IPS DF 6.9 (cell line): ENCODE results near the gene CAMK2A.

Experiments
- DNase-seq: peaks from one replicate; pipeline ENCODE4 v3.0.0-alpha.2; 2013; ENCODE audit warnings: low read depth, low spot score
- H3K27ac ChIP-seq: one replicate; pipeline ENCODE4 v1.5.1; 2013; ENCODE audit warnings: low read length, control low read depth
- H3K27me3 ChIP-seq: 2 replicates; pipeline ENCODE4 v1.6.1; 2013; ENCODE audit warnings: mild to moderate bottlenecking, low read length; ENCODE audit not compliant: control insufficient read depth, insufficient read depth
- H3K36me3 ChIP-seq: 2 replicates; pipeline ENCODE4 v1.6.1; 2013; ENCODE audit warnings: low read length; ENCODE audit not compliant: control insufficient read depth, insufficient read depth
- H3K4me1 ChIP-seq: 2 replicates; pipeline ENCODE4 v1.6.1; 2013; ENCODE audit warnings: low read length; ENCODE audit not compliant: control insufficient read depth, insufficient read depth
- H3K4me3 ChIP-seq: 2 replicates; pipeline ENCODE4 v1.5.1; 2013; ENCODE audit warnings: mild to moderate bottlenecking, low read length
- H3K9me3 ChIP-seq: 2 replicates; pipeline ENCODE4 v1.6.1; 2013; ENCODE audit warnings: low read length, inconsistent platforms; ENCODE audit not compliant: control insufficient read depth, insufficient read depth
- WGBS: extraction: QIAGEN DNeasy Blood & Tissue Kit; methylation state at CpG from one replicate; pipeline ENCODE4 v1.1.7; 2013; ENCODE audit warnings: mixed read lengths, missing lambda C conversion rate; ENCODE audit not compliant: insufficient read length, insufficient coverage; 5-methylcytosine and 5-hydroxymethylcytosine counted together

The CAMK2A gene

DNA sequence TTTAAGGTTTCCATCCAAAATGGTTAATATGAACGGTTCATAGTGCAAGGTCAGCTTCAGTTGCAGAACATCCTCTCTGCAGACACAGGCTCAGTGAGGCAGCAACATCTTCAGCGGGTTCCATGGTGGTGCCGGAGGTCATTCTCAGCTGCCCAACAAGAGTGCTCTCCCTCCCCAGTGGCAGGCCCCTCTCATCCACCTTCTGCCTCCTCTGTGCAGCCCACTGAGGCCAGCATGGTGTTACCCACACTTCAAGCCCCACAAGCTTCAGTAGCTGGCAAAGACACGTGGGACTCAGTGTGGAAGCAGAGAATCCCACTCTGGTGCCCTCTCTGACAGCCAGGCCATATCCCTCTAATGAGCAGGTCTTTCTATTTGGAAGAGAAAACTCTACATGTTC lies 17.2 kb upstream of the CAMK2A start:
- Histone ChIP-seq H3K27ac (no peak overlapping the region), H3K36me3 (no peaks in the 10 kb centered on the region), H3K27me3 (no peaks in the 10 kb centered on the region; the same call in 1 of the 2 replicates), H3K9me3 (no peaks in the 10 kb centered on the region), H3K4me3 (no peak overlapping the region), H3K4me1 (peaks cover 6% of the 10 kb centered on the region; the same call in 1 of the 2 replicates)
- DNase-seq: no peak
- no CpG with 5 or more reads among the region's 4 CpGs for WGBS

DNA sequence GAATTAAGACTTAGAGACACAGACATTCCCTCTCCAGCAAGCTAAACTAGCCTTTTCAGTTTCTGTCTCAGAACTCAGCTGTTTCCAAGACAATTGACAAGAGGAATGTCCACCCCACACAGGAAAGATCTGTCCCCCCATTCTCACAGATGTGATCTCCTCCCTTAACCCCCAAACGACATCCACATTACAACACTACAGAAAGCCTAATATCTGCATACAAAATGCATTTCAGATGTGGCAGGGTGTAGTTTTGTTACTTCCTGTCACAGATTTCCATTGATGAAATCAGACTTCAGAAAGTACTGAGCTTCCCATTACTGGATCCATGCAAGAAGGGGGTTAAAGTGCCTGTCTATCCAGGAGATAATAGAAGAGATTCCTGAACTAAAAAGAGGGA lies 16.0 kb upstream of the CAMK2A start:
- Histone ChIP-seq H3K4me1 (peaks cover 6% of the 10 kb centered on the region; the same call in 1 of the 2 replicates), H3K36me3 (no peaks in the 10 kb centered on the region), H3K27ac (no peak overlapping the region), H3K27me3 (no peaks in the 10 kb centered on the region; the same call in 1 of the 2 replicates), H3K9me3 (no peaks in the 10 kb centered on the region), H3K4me3 (no peak overlapping the region)
- no peak for DNase-seq
- WGBS: 100% methylated on average over 1 of the region's 1 CpG

DNA sequence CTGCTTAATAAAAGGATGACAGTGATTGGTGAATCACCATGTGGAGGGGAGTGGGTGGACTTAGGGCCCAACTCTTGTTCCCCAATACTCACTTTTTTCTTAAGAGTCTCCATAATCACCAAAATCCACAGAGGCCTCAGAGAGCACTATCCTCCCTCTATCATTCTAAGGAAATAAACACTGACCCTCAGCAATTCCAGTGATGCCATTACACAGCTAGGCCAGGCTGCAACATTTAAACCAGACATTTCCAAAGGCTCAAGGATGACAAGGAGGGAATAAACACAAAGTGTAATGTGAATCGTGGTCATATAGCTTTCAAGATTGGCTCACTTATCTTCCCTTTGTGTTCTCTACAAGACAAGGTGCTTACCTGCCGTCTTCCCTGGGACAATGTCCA lies 15.5 kb upstream of the CAMK2A start:
- DNase-seq: no peak
- no CpG with 5 or more reads among the region's 2 CpGs for WGBS
- Histone ChIP-seq H3K4me3 (no peak overlapping the region), H3K27me3 (no peaks in the 10 kb centered on the region; the same call in 1 of the 2 replicates), H3K4me1 (peaks cover 6% of the 10 kb centered on the region), H3K36me3 (no peaks in the 10 kb centered on the region), H3K27ac (no peak overlapping the region), H3K9me3 (no peaks in the 10 kb centered on the region)

DNA sequence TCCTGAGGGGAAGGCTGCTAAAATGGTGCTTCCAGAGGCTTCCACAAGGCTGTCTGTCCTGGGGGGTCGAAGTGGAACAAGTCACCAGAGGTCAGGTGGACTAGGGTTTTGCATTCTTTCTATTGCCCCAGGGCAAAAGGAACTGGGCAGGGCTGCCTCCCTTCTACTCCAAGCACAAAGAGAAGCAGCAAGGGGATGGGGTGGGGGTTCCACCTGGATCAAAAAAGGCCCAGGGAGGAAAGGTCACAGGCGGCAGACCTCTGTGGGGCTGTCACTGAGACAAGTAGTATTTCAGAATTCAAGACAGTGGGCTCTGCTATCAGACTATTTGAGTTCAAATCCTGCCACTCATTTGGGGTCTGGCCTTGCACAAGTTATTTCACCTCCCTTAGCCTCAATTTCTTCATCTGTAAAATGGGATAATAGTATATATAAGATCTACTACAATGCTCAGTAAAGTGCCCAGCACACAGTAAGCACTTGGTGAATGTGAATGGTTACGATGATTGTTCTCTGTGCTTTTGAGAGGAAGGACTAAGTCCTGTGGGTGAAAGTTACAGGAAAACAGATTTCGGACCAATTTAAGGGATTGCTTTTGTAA lies 15.0 kb upstream of the CAMK2A start:
- no peaks in the 10 kb centered on the region; the same call in 1 of the 2 replicates for H3K27me3 ChIP-seq
- no peak overlapping the region for H3K27ac ChIP-seq
- H3K9me3 ChIP-seq: no peaks in the 10 kb centered on the region
- no CpG with 5 or more reads among the region's 4 CpGs for WGBS
- DNase-seq: no peak
- H3K36me3 ChIP-seq: no peaks in the 10 kb centered on the region
- no peak overlapping the region for H3K4me3 ChIP-seq
- H3K4me1 ChIP-seq: peaks cover 6% of the 10 kb centered on the region

DNA sequence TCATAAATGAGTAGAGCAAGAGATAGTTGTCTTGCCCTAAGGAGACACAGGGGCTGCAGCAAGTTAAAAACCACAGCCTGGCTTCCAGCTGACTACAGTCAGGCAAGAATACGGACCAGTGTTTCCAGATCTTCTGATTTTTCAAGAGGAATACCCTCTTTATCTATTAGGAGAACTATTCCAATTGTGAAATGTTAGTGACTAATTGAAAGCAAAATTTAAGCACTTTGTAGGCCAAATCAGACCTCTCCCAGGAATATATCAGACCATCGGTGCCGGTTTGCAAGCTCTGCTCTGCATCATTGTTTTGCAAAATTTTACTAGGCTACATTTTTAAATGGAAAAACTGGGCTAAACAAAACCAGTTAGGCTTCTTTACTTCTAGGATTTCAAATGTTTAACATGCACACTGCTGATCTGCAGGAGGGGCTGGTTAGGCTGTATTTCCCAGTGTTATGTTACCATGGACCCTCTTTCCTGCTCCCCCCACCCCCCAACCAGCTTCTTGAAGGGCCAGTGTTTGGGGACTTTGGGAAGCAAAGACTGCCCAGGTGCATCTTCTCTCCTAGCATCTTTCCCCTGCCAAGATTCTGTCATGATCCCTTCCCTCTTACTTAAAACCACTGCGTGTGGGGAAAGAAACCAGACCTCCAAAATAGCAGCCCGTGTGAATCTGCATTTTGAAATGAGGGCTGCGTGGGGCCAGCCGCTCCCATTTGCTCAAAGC lies 14.2 kb upstream of the CAMK2A start:
- H3K9me3 ChIP-seq: no peaks in the 10 kb centered on the region
- H3K4me3 ChIP-seq: no peak overlapping the region
- no peaks in the 10 kb centered on the region for H3K36me3 ChIP-seq
- peaks cover 6% of the 10 kb centered on the region for H3K4me1 ChIP-seq
- DNase-seq: no peak
- H3K27ac ChIP-seq: no peak overlapping the region
- no CpG with 5 or more reads among the region's 7 CpGs for WGBS
- no peaks in the 10 kb centered on the region; the same call in 1 of the 2 replicates for H3K27me3 ChIP-seq

DNA sequence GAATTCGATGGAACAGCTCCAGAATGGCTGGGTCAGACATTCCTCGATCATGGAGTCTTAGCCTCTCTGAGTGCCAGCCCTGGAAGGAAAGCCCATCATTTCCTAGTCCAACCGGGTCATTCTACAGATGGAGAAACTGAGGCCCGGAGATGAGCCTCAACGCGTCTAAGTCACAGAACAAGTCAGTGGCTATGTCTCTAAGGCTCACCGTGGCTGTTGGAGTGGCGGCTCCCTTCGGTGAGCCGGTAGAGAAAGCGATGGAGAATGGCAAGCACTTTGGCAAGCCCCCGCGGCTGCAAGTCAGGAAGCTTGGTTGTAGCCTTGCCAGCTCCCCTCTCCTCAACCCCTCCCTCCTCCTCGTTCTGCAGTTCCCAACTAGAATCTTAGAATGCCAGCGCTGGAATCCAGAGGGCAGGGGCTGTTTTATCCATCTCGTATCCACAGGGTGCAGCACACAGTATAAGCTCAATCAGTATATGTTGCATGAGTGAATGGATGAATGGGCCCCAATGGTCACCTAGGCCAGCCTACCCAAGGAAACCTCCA lies 13.6 kb upstream of the CAMK2A start:
- H3K27me3 ChIP-seq: no peaks in the 10 kb centered on the region; the same call in 1 of the 2 replicates
- WGBS: no CpG with 5 or more reads among the region's 16 CpGs
- peak overlapping the region; percentile 36; the same call in 1 of the 2 replicates for H3K4me3 ChIP-seq

DNA sequence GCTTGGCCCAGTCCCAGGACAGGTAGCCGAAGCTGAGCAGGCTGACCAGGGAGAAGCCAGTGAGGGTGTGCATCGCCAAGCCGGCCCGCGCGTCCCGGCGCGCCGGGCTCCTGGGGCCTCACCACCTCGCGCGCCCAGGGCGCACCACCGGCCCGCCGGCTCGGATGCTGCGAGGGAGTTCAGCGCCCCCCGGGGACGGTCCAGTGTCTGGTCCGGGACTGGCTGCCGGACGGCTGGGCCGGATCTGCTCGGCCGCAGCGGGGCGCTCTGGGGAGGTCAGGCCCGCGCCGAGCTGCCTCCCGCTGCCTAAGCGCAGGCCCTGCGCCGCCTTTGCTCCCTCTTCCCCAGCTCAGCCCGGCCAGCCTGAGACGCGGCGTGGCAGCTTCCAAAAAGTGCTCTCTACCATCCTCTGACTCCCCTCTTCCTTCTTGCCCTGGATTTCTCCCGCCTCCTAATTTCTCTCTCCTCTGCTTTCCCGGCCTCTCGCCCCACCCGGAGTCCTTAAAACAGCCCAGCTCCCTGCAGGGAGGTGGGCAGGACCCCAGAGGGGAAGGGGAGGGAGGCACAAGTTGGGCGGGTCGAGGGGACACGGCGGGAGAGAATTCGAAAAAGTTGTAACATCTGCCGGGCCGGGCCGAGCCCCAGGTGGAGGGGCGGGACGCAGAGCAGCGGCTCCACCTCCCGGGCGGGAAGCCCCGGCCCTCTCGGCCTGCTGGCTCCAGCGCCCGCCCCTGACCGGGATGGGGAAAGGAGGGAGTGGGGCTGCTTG lies 12.9 kb upstream of the CAMK2A start, which contains the start of gene ARSI:
ARSI (minus strand) TSS at position 605 of the 769 bp plus-strand sequence; CDS start at position 73, 532 bp downstream.
- Histone ChIP-seq H3K9me3 (no peaks in the 10 kb centered on the region), H3K36me3 (no peaks in the 10 kb centered on the region), H3K4me3 (peak within 1 kb of the TSS; percentile 36; the same call in 1 of the 2 replicates), H3K27me3 (no peaks in the 10 kb centered on the region; the same call in 1 of the 2 replicates), H3K27ac (no peak within 1 kb of the TSS), H3K4me1 (peaks cover 6% of the 10 kb centered on the region)
- peak; percentile 54 for DNase-seq
- no CpG with 5 or more reads among the region's 63 CpGs for WGBS

More for the DNA sequence above, 13.6 kb upstream of the CAMK2A start:
- Histone ChIP-seq H3K27ac (no peak overlapping the region), H3K36me3 (no peaks in the 10 kb centered on the region), H3K4me1 (peaks cover 6% of the 10 kb centered on the region), H3K9me3 (no peaks in the 10 kb centered on the region)
- no peak for DNase-seq

DNA sequence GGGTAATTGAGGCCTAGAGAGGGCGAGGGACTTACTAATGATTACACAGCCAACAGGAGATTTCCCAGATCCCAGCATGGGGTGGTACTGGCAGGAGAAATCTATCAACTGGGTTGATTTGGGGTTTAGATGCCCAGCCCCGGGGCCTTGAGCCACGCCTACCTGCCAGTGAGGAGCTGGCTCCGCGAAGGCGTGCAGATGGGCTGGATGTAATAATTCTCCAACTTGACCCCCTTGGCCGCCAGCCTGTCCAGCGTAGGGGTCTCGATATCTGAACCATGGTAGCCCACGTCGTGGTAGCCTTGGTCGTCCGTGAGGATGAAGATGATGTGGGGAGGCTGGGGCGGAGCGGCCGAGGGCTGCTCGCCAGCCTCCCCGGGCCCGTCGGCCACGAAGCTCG lies 12.3 kb upstream of the CAMK2A start:
- WGBS: no CpG with 5 or more reads among the region's 22 CpGs
- no peak for DNase-seq
- Histone ChIP-seq H3K27me3 (no peaks in the 10 kb centered on the region; the same call in 1 of the 2 replicates), H3K27ac (no peak overlapping the region), H3K4me3 (peak overlapping the region; percentile 36; the same call in 1 of the 2 replicates), H3K4me1 (peaks cover 6% of the 10 kb centered on the region), H3K9me3 (no peaks in the 10 kb centered on the region), H3K36me3 (no peaks in the 10 kb centered on the region)

DNA sequence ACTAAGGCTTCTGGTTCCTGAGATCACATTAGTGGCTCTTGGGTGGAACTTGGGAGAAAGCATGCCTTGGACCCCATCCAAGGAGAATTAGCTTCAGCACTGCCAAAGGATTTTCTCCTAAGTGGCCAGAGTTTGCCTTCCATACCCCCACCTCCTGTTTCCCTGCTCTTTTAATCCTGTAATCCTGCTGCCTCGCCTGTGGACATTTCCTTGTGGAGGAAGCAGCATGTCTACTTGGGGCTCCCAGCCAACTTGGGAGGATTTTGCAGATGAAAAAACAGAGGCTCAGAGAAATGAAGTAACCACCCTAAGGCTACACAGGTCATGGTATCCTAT lies 11.6 kb upstream of the CAMK2A start:
- no peaks in the 10 kb centered on the region; the same call in 1 of the 2 replicates for H3K27me3 ChIP-seq
- no peak overlapping the region for H3K4me3 ChIP-seq
- H3K9me3 ChIP-seq: no peaks in the 10 kb centered on the region
- no CpG with 5 or more reads among the region's 1 CpG for WGBS
- DNase-seq: no peak
- no peaks in the 10 kb centered on the region for H3K36me3 ChIP-seq
- no peak overlapping the region for H3K27ac ChIP-seq
- peaks cover 6% of the 10 kb centered on the region for H3K4me1 ChIP-seq
